Head of caudate nucleus (tissue), 42 donors: Measurements from ENCODE around the gene LYPD6.
A peak's percentile ranks its signal among the peaks of the same experiment; 100 is the strongest.
"Not testable (repeated sequence)": the region's sequence is repeated elsewhere in the genome, so short reads cannot be mapped to it uniquely, and the experiment has no call there.

Experiments used
- DNase-seq, 42 donors: peaks; one replicate each; pipeline versions ENCODE4 v3.0.0 to v3.0.0-alpha.2; 2020 to 2021; ENCODE audit warnings: mixed read lengths in 7 of 42
- intact Hi-C: fragments of 100-400 bp; cut with DNase I; formaldehyde crosslinking; loops from one replicate; pipeline ENCODE4 v1.15.0; 2022

The LYPD6 gene

DNA sequence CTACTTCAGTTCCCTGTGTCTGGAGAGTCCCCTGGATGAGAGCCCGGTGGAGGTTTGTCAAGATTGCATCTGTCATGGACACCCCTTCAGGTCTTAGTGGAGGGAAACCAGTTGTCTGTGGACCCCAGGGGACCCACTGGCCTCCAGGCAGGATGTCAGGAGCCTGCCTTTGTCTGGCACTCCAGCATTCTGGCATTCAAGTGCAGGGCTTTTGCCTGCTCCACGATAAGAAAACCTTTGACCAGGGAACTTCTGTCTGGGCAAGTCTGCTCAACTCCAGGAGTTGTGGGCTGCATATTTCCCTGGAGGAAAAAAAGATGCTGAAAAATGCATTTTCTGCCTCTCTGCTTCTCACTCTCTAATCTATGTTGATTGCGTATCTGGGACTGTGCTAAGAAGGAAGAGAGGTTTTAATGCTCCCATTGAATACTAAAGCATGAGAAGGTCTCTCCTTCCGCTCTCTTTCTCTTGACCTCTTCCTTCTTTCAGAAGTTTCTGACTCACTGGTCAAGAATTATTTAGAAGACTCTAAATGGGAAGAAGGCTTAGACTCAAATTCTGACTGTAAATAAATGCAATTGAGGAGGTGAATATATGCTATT is 152.7 kb downstream of the LYPD6 start:
- intact Hi-C loops: no loop called here
- no peak for DNase-seq

DNA sequence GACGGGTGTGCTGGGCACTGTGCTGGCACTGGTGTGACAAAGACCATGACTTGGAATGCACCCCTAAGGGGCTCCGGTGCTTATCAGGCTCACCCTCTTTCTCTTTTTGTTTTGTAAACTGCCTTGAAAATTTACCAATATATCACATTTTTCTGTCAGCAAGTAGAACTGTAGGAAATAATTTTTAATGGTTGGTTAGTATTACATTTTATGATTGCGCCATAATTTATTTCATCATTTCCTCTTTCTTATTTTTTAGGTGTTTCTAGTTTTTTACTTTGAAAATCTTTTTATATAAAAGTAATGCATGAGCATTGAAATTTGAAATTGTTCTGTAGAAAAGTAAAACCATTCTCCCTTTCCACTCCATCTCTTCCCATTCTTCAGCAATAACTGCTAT is 156.3 kb downstream of the LYPD6 start:
- no peak for DNase-seq
- intact Hi-C loops: no loop called here

DNA sequence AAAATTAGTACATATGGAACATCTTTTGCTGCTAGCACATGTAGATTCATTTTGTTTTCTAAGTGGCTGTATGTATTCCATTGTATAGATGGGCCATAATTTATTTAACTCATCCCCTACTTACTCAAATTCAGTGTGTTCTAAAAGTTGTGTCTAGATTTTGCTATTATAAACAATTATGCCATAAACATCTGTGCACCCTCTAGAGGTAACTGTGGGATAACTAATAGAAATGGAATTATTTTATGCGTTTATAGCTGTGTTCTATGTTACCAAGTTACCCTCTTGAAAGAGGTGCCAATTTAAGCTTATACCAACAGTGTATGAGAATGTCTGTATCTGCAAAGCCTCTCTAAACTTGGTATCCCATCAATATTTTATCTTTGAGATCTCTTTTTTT is 156.8 kb downstream of the LYPD6 start:
- no peak for DNase-seq
- intact Hi-C loops: no loop called here

DNA sequence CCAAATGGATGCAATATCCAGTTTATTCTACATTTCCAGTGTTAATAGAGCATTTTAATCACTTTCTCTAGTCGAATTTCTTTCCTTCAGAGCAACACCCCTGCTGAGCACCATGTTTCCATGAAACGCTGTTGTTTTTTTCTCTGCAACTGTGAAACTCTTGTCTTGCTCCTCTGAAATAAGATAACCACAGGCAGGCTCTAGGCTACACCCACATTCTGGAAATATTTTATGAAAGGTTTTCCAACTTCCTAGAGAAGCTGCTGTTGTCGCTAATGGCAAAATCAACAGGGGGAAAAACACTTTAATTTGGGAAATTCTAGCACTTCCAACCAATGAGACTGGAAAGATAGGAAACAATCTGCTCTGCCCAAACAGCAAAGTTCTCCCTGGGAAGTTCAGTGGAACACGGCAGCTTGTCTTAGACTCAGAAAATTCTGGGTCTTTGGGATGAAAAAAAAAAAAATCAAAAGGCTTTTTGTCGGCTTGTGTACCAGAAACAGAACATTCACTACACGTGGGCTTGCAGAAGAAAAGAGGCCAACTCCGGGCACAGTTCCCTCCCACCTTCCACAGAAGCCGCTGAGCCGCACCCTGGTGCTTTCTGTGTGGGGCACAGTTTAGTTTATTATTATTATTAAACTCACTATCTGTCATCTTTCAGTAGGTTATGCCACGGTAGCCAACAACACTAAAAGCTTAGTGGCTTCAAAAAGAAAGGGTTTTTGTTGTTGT is 158.5 kb downstream of the LYPD6 start:
- intact Hi-C loops: no loop called here
- peak in 16 of 42 donors; percentile 9 to 52 (median 24) for DNase-seq

DNA sequence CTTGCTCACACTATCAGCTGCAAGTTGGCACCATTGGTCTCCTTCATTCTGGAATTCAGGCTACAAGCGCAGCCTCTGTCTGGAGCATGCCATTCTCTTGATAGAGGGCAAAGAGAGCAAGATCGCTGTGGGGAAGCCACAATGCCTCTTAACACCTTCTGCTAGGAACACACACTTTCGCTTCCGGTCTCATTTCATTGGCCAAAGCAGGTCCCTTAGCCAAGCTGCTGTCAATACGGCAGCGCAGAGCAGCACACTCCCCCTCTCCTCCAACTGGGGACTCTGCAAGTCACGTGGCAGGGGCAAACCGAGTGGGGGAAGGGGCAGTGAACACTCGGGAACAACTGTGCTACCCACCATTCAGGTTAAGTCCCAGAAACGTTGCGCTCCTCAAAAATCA is 159.1 kb downstream of the LYPD6 start:
- peak in 18 of 42 donors; percentile 3 to 47 (median 21) for DNase-seq
- intact Hi-C loops: no loop called here

- intact Hi-C loops: no loop called here
- peak in 30 of 42 donors; percentile 4 to 68 (median 27) for DNase-seq
These were observed 159.9 kb downstream of the LYPD6 start for GRCh38 chr2:149490296-149490695.

GRCh38 chr2:149492923-149493322 is 162.5 kb downstream of the LYPD6 start:
- intact Hi-C loops: no loop called here
- DNase-seq: no peak

- DNase-seq, intact Hi-C loops: not testable (repeated sequence)
These were observed 168.8 kb downstream of the LYPD6 start for GRCh38 chr2:149499204-149499603.

- intact Hi-C loops, DNase-seq: not testable (repeated sequence)
These were observed 176.4 kb downstream of the LYPD6 start for GRCh38 chr2:149506808-149507207.

DNA sequence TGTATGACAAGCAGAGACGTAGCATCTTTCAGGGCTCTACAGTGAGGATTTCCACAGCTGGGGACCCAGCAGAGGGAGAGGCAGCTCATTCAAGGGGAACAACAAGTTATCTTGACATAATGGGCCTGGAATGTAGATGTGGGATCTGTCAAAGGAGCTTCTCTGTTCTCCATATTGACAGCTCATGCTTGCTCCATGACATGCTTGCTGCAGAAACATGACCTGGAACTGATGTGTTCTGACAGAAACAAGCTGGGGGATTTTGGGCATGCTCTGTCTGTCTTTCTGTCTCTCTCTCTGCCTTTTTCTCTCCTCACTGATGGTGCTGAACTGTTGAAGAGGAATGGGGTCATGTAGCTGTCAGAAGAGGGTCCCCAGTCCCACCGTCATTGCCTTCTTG is 177.6 kb downstream of the LYPD6 start:
- no peak for DNase-seq
- intact Hi-C loops: no loop called here

DNA sequence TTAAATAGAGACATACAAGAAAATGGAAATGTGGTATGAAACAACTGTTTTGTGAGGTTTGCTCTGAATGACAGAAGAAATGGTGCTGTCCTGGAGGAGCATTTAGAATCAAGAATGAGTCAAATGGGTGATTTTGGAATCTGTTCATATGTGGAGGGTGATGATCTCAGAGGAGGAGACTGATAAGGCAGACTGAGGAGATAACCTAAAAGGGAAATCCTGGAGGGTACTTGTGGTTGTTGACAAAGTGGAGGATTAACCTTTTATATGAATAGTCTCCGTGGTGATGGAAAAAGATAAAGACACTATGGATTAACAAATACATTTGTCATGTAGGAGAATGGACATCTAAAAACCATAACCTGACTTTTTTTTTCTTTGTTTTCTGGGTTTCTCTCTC is 183.1 kb downstream of the LYPD6 start:
- intact Hi-C loops: no loop called here
- DNase-seq: no peak
